SH-SY5Y (cell line): ENCODE measurements around the gene LRRC27.

Experiments
- GATA2 ChIP-seq: IDR thresholded peaks from 2 replicates; pipeline ENCODE4 v1.6.1; 2011; ENCODE audit warnings: mild to moderate bottlenecking, low read depth, low read length
- GATA3 ChIP-seq: IDR thresholded peaks from 2 replicates; pipeline ENCODE4 v1.6.1; 2011; ENCODE audit warnings: low read depth, mild to moderate bottlenecking, low read length, moderate library complexity

The LRRC27 gene

GRCh38 chr10:132405463-132405991, 73.5 kb downstream of the LRRC27 start:
- TF ChIP-seq GATA3 (no peak), GATA2 (no peak)

DNA sequence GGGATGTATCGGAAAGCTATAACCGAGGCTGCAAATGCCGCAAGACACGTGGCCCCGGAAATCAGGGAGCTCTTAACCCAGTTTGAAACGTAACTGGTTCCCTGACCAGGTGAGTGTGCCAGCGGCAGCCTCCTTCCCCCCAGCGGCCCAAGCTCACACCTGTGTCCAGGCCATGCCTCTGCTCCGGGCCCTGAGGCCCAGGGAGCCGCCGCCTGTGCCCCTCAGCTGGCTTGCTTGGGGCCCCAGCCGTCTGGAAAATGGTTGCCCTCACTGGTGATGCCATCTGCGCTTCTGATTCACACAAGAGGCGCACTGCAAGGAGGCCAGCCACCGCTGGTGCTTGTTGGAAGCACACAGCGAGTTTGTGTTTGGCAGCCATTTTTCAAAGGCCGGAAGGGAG, 74.2 kb downstream of the LRRC27 start:
- TF ChIP-seq GATA2 (no peak), GATA3 (no peak)

DNA sequence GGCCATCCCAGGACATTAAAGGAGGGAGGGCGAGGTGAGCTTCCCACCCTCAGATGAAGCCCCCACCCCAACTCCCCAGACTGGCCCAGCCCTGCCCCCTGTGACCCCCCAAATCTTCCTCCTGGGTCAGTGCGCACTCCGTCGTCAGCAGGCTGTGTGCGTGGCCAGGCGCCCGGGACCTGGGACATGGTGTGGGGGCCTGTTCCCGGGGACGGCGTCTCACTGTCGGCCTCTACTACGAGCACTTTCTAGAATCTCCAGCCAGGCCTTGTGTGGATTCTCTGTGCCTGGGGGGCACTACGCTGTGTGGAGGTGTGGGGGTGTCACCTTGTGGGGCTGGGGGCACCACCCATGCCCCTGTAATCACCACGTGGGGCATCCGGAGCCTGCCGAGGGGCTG, 74.8 kb downstream of the LRRC27 start:
- TF ChIP-seq GATA3 (no peak), GATA2 (no peak)

DNA sequence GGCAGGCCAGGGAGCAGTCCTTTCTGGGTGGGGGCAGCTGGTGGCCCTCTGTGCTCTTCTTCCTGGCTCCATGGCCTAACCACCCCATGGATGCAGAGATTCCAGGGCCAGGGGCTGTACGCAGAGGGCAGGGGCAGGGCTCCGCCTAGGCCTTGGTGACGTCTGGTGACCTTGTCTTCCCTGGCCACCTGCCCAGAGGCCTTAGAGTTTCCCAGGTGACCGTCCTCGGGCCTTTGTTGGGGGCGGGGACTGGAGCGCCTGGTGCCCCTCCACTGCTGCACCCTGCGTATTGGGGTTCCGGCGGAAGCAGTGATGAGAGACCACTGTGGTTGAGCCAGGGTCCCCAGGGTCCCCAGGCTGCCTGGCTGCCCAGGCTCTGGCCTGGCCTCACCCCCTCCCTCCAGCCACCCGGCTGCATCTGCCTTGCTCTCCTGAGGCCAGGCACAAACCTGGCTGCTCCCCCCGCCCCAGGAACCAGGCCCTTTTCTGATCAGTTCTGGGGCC, 75.3 kb downstream of the LRRC27 start:
- no peak for TF ChIP-seq GATA2
- TF ChIP-seq GATA3, result no peak

DNA sequence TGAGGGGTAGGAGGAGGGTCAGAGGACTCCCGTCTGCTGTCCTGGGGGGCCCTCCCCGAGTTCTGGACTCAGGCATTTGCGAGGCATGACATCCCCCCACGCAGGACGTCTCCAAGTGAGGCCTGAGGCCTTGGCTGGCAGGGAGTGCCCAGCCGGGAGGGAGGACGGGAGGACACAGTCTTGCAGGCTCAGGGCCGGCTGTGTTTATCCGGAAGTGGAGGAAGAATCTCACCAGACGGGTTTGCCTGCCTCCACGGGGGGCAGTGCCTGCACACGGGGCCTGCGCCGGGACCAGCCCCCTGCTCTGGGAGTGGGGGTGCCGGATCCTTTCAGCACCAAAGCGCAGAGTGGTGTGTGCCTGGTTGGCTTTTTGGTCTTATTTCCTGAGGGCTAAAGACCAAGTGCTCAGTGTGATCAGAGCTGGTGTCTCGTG, 75.9 kb downstream of the LRRC27 start:
- TF ChIP-seq GATA2, result no peak
- no peak for TF ChIP-seq GATA3

DNA sequence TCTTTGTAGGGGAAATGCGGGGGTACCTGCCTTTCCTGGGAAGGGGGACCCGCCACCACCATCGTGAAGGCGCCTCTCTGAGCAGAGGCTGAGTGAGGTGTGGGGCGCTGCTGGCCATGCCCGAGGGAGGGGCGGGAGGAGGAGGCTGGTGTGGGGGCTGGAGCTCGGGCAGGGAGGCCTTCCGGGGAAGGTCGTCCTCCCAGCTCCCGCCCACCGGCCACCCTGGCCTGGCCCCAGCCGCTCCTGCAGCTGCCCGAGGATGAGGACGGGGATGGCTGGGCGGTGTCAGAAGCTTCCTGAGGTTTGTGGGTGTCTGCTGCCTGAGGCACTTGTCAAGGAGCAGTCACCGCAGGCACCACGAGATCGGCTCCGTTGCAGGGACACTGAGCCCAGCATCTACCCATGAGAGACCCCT, 76.4 kb downstream of the LRRC27 start:
- no peak for TF ChIP-seq GATA2
- TF ChIP-seq GATA3, result no peak

- TF ChIP-seq GATA2, result no peak
- TF ChIP-seq GATA3, result no peak
Observed at GRCh38 chr10:132408823-132409666, 77.1 kb downstream of the LRRC27 start.

DNA sequence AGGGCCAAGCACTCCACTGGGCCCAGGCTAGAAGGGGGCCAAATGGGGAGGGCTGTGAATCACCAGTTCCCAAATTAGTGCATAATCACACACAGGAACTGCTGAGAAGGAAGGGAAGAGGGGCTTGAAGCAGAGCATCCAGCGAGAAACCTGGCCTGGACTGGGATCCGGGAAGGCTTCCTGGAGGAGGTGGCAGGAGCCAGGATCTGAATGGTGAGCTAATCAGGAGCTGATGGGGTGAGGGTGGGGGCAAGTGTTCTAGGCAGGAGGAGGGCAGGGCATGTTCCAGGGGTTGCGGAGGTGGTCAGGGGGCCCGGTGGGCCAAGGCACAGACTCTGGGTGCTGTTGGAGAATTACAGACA, 77.7 kb downstream of the LRRC27 start:
- TF ChIP-seq GATA3 (no peak), GATA2 (no peak)

DNA sequence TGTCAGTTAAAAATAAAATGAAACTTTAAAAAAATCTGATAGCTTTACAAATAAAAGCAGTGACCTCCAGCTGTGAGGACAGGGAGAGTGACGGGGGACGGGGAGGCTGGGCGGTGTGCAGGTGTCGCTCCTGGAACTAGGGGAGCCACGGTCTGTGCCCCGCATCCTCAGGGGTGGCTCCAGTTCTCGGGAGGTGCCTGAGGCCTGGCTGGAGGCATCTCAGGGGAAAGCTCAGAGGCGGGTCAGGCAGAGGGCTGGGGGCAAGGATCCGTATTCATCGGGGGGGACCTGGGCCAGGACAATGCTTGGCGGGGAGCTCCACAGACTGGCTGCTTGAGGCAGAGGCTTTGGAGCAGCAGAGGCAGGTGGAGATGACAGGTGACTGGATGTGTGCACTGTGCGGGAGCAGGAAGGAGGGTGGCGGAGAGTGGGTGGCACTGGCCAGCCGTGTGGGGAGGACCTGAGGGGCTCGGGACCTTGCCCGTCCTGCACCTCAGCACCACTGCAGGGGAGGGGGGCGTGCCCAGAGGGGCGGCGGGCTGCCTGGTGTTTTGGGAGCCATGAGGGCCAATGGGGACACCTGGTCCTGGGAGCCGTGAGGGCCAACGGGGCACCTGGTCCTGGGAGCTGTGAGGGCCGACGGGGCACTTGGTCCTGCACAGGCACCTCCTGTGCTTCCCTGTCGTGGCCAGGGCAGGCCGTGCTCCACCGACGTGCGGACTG, 78.2 kb downstream of the LRRC27 start:
- TF ChIP-seq GATA3 (no peak), GATA2 (no peak)

- TF ChIP-seq GATA2 (no peak), GATA3 (no peak)
Observed at GRCh38 chr10:132410779-132411532, 79.0 kb downstream of the LRRC27 start.

GRCh38 chr10:132411561-132412253, 79.7 kb downstream of the LRRC27 start:
- no peak for TF ChIP-seq GATA3
- TF ChIP-seq GATA2, result peak; percentile 89

DNA sequence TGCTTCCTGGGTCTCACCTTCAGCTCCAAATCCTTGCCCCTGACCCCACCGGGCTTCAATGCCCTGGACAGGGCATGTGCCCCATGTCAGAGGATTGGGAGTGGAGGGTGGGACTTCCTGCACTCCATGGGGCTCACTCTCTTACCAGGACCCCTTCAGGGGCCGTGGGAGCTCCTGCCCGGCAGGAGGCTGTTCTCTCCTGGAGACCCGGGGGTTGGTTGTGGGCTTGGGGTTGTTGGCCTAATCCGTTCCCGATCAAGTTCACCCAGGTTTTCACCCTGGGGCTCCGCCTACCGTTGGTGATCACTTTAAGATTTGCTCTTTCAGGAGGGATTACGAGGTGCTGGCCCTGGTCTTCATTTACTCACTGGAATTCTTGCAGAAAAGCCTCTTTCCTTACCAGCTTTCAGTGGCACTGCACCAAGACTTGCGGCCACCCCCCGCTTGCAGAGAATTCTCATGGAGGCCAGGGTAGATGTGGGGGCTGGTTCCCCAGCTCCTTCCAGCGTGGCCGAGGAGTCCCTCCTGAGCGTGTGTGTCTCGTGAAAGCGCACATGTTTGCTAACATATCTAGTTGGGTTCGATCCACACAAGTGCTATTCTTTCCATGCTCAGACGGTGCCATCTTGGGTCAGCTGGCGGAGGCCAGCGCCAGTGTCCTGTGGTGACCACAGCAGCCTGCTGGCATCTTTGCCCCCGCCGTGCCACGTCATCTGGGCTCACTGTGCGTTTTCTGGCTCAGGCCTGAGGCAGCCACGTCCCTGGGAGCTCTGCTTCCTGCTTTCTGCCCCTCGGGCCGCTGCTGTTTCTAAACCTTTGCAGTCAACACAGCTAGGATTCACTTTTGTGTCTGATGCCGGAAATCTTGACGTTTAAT, 80.6 kb downstream of the LRRC27 start:
- no peak for TF ChIP-seq GATA3
- TF ChIP-seq GATA2, result no peak
